EH (cell line): ENCODE results near the gene C1QBP.
"Not testable (repeated sequence)": the region's sequence is repeated elsewhere in the genome, so short reads cannot be mapped to it uniquely, and the experiment has no call there.

Experiments
- DNase-seq: peaks from one replicate; pipeline ENCODE4 v3.0.0-alpha.2; 2015; ENCODE audit warnings: low read depth

The C1QBP gene

DNA sequence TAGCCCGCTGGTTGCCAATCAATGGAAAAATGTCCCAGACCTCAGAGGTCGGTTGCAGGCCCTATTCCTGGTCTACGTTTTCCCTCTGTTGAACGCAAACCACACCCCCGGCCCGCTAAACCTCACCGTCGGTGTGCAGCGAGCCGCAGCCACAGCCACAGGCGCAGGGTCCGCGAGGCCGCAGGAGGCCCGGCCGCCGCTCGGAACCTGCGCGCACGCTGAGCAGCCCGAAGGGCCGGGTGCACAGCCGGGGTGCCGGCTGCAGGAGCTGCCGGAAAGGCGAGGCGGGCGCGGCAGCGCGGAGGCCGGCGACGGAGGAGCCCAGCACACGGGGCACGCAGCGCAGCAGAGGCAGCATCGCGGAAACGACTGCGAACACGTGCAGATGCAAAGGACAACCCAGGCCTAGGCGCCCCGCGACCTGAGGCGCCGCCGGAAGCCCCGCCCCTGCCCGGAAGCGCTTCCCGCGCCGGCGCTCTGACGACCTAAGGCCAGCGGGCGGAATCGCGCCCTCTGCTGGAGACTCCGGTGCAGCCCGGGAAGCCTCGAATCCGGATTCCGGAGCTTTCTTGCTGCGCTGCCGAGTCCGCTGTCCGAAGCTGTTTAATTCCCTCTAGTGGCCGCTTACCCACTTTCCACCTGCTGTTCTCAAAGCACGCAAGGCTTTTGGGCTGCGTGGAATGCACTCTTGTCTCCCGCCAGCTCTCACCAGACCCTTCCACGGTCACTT is at the start of gene C1QBP:
C1QBP (minus strand) TSS at position 440 of the 730 bp plus-strand sequence; CDS start at position 358, 82 bp downstream.
- DNase-seq = peak; percentile 90

DNA sequence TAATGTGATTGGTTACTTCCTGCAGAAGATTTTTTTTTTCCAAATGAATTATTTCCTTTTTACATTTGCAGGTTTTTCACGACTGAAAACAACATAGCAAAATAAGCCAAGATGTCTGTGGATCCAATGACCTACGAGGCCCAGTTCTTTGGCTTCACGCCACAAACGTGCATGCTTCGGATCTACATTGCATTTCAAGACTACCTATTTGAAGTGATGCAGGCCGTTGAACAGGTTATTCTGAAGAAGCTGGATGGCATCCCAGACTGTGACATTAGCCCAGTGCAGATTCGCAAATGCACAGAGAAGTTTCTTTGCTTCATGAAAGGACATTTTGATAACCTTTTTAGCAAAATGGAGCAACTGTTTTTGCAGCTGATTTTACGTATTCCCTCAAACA is 49.8 kb upstream of the C1QBP start:
- no peak for DNase-seq

DNA sequence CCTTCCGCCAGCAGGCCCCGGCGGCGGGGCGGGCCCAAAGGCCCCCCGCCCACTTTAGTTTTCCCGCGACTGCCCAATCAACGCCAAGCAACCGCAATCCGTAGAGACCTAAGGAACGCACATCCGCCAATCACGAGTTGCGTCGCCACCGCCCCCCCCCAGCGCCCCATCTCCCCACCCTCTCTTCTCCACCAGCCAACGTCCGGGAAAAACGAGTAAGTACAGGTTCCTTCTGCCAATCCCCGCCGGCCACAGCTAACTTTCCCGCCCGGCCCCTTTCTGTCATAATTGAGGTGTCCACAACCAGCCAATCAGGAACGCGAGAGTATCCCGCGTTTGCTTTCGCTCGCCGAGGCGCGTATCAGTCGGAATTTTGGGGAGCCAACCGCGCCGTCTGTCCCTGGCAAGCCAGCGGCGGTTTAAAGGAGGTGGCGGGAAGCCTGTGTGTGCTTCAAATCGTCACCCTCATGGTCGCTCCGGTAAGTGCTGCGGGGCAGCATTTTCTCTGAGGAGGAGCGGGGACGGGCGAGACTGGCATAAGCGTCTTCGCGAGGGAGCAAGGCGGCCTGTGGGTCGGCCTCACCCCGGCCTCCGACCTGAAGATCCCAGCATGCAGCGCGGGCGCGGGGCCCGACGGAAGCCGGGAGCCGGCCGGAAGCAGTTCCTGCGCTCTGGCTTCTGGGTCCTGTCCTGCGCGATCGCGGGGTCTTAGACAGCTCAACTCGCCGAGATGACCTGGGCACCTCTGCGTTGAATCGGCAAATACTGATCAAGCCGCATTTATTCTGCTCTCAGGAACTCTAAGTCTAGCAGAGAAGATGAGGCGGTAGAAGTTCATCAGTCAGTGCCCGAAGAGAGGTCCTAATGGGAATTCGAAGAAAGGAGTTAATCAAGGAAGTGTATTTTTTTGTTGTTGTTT is 47.5 kb upstream of the C1QBP start, which contains the start of gene MIS12:
MIS12 (plus strand) TSS at position 361 of the 919 bp plus-strand sequence. CDS start 2,297 bp downstream, outside the sequence.
- DNase-seq = peak; percentile 100

GRCh38 chr17:5485270-5486205 is 46.6 kb upstream of the C1QBP start, which contains the start of gene DERL2:
Gene DERL2, minus strand, starts transcription at chr17:5486178. Its CDS starts 17 bp downstream, at chr17:5486161.
- no peak for DNase-seq

DNA sequence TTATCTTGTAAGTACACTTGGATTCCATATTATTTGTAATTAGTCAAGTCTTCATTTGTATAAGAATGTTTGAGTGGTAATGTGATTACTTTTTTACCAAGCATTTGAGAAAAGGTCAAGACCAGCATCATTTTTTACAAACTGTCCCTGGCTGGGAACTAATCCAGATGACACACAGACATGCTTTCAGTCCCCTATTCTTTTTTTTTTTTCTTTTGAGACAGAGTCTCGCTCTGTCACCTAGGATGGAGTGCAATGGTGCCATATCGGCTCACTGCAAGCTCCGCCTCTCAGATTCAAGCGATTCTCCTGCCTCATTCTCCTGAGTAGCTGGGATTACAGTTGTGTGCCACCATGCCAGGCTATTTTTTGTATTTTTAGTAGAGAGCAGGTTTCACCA is 42.5 kb upstream of the C1QBP start:
- DNase-seq = no peak

GRCh38 chr17:5480962-5481361 is 42.0 kb upstream of the C1QBP start:
- DNase-seq = no peak

DNA sequence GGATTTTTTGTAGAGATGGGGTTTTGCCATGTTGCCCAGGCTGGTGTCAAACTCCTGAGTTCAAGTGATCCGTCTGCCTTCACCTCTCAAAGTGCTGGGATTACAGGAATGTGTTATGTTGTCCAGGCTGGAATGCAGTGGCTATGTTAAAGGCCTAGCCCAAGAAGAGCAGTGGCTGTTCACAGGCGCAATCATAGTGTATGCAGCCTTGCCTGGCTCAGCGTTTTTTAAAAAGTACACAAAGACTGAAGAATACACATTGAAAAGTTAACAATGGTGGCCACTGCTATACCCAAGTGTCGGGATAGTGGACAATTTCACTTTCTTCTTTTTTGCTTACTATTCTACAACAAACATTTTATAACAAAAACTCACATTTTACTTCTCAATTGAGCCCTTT is 40.0 kb upstream of the C1QBP start:
- DNase-seq = no peak

DNA sequence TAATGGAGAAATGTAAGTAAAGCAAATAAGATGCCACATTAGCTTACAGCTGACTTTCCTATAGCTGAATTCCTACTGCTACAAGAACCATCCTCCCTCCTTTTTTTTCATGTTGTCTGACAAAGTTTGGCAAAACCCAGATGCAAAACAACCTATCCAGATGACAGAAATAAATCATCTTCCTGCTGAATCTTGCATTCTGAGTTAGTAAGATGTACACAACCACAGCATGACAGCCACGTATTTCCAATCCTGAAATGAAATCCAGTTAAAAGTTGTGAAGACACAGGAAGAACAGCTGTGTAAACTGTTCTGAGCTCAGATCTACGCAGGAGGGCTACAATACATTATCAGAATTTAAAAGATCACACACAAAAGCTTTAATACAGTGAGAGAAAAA is 35.0 kb upstream of the C1QBP start:
- DNase-seq = no peak

DNA sequence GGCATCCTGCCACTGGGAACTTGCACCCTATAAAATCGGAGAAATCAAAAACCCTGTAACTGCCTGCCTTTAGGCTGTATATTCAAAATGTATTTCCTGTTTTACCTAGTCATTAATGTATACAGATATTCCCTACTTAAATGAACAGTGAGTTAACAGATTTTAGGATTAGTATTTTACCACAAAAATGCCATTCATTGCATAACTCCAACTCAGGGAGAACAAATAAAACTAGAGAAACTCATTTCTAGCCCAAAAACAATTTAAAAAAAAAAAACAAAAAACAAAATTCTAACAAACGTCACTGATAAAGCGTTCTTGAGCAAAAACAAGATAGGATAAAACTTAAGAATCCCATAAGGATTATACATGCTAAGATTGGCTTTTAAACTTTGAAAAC is 33.6 kb upstream of the C1QBP start:
- DNase-seq = peak; percentile 2

GRCh38 chr17:5468075-5468473 is 29.1 kb upstream of the C1QBP start:
- DNase-seq = no peak

DNA sequence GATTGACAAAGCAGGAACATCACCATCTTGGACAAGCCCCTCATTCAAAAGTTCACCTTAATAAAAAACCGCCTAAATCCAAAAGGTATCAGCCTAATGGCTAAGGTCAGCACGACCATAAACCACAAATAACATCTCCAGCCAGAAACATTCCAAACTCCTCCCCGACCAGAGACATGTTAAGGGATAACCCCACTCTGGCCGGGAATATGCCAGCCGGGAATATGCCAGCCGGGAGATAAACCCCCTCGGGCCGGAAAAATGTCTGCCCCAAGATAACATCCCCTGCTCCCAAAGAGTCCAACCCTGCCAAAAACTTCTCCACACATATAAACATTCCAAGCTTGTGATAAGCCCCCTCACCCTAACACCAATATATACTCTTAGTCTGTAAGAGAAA is 28.5 kb upstream of the C1QBP start:
- peak; percentile 22 for DNase-seq

GRCh38 chr17:5466295-5466694 is 27.3 kb upstream of the C1QBP start:
- DNase-seq = no peak

GRCh38 chr17:5464717-5465507 is 26.0 kb upstream of the C1QBP start:
- DNase-seq = no peak

DNA sequence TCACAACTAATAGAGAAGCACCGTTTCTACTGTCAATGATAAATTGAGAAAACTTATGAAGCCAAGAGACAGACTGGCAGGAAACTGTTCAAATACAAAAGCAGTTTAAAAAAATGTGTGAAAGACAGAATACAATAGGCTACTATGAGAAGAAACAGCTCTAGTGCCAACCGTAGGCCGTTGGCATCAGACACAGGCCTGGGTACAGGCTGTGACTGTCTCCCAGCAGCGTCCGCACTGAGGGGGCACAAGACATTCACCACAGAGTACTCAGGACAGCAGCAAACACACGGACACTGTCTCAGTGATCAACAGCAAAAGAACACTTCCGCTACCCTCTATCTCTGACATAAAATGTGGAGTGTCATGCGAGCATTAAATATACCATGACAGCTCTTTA is 7.8 kb upstream of the C1QBP start:
- DNase-seq = no peak

GRCh38 chr17:5444209-5444608 is 5.3 kb upstream of the C1QBP start:
- DNase-seq = no peak

DNA sequence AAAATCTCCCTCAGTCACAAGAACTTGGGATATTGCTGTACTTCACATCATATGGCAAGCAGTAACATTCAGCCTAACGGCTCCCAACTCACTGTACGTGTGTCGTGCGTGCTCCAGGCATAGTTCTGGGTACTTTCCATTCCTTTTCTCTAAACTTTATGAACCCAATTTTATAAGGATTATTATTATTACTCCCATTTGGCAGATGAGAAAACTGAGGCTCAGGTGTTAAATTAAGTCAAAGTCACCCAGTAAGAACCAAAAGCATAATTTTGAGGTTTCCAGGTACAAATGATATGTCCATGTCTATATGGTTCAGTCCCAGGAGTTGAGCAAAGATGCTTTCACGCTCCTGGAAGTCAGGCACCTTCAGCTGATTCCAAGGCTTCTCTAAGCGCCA is 4.8 kb upstream of the C1QBP start:
- no peak for DNase-seq

- no peak for DNase-seq
Observed at GRCh38 chr17:5439446-5439764, 450 bp upstream of the C1QBP start.

DNA sequence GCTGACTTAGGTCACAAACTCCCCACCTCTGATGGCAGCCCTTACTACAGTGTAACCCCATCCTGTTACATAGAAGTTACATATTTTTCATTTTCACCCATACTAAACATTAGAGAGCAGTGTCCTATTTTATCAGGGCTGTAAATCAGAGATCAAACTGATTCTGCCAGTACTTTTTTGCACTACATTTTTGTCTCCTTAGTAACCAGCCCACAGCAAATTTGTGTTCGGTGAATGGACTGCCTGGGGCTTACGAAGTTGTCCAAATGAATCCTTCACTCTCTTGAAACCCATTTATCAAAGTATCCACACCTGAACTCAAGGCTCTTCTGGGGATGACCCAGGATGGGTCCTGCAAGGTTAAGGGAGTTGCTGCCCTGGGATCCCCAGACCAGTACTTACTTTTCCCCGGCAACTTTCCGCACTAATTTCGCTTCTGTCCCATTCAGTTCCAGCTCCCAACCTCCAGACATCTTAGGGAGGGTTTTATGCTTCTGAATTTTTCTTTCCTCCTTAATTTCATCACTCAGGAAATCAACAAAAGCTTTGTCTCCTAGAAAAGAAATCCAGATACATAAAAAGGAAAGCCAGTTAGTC is 1.1 kb downstream of the C1QBP start:
- DNase-seq = peak; percentile 83

- not testable (repeated sequence) for DNase-seq
Observed at GRCh38 chr17:5435781-5436315, 3.1 kb downstream of the C1QBP start.

- DNase-seq = no peak
Observed at GRCh38 chr17:5434984-5435383, 4.0 kb downstream of the C1QBP start.
